HFF-Myc (cell line): Measurements from ENCODE around the gene VIL1.

ENCODE experiments used
- DNase-seq: peaks from one replicate; pipeline ENCODE4 v3.0.0-alpha.2; 2011; ENCODE audit warnings: low read depth; ENCODE audit errors: extremely low read depth
- H3K4me3 ChIP-seq: replicated peaks from 2 replicates; pipeline ENCODE4 v1.5.1; 2011; ENCODE audit warnings: low read depth, mild to moderate bottlenecking, control low read depth, low read length
- TF ChIP-seq, protein P1 (sequence below): IDR thresholded peaks from 2 replicates; pipeline ENCODE4 v1.5.1; 2012; ENCODE audit warnings: mild to moderate bottlenecking, low read depth, low read length, control low read depth; ENCODE audit errors: missing control alignments

VIL1 gene

DNA sequence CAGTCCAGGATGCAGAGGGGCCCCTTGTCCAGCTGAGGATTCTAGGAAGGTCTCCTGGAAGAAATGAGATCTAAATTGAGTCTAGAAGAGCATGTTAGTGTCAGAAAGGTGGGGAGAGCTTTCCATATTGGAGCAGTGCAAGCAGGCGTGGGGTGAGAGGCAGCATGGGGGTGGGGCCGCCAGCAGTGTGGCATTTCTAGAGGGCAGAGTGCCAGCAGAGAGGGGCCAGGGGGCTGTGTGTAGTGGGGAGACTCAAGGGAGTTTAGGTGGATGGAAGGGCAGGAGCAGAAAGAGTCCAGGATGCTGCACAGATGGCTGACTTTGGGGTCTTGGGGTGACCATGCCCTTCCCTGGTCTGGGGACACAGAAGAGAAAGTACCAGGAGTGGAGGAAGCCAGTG, 2.1 kb downstream of the VIL1 start:
- no peak for DNase-seq
- TF ChIP-seq, protein P1, sequence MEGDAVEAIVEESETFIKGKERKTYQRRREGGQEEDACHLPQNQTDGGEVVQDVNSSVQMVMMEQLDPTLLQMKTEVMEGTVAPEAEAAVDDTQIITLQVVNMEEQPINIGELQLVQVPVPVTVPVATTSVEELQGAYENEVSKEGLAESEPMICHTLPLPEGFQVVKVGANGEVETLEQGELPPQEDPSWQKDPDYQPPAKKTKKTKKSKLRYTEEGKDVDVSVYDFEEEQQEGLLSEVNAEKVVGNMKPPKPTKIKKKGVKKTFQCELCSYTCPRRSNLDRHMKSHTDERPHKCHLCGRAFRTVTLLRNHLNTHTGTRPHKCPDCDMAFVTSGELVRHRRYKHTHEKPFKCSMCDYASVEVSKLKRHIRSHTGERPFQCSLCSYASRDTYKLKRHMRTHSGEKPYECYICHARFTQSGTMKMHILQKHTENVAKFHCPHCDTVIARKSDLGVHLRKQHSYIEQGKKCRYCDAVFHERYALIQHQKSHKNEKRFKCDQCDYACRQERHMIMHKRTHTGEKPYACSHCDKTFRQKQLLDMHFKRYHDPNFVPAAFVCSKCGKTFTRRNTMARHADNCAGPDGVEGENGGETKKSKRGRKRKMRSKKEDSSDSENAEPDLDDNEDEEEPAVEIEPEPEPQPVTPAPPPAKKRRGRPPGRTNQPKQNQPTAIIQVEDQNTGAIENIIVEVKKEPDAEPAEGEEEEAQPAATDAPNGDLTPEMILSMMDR, result no peak
- H3K4me3 ChIP-seq, result no peak overlapping the region

DNA sequence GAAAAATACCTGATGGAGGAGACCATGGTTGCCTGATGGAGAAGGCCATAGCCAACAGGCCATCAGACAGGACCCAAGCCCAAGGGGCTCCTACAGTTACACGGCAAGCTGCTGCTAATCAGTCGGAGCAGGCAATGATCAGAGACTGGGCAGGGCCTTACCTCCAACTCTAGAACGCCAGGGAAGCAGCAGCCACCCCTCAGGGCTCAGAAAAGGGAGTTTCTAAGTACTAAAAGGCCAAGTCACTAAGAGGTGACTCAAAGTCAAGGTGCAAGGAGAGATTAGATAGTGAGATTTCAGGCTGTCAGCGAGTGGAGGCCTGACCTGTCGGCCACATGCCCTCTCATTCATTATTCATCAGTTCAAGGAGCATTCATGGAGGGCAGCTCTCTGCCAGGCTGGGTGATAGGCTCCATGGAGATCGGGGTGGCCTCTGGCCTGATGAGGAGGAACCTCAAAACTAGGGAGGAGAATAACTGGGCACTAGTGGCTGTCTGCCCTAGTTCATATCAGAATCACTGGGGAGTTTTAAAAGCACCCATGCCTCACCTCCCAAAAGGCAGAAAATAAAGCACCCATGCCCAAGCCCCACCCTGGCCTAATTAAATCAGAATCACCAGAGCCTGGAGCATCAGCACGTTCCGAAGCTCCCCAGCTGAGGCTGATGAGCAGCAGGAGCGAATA, 3.6 kb downstream of the VIL1 start:
- H3K4me3 ChIP-seq, result no peak overlapping the region
- no peak for DNase-seq
- TF ChIP-seq, protein P1, result no peak

DNA sequence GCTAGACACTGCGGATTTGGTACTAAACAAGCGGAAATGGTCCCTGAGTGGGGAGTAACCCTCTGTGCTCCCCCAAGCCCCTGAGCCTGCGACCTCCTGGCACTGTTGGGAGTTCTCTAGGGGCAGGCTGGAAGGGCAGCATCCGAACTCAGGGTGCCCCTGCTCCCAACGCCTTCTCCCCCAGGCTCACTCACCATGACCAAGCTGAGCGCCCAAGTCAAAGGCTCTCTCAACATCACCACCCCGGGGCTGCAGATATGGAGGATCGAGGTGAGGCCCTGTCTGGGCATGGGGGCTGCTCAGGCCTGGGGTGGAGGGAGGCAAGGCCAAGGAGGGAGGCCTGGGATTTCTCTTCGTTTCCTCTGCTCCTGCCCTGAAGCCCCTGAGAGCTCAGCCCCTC, 4.7 kb downstream of the VIL1 start:
- DNase-seq, result no peak
- TF ChIP-seq, protein P1, result no peak
- H3K4me3 ChIP-seq, result no peak overlapping the region

GRCh38 chr2:218425531-218425930, 6.6 kb downstream of the VIL1 start:
- TF ChIP-seq, protein P1, result no peak
- no peak for DNase-seq
- no peak overlapping the region for H3K4me3 ChIP-seq

DNA sequence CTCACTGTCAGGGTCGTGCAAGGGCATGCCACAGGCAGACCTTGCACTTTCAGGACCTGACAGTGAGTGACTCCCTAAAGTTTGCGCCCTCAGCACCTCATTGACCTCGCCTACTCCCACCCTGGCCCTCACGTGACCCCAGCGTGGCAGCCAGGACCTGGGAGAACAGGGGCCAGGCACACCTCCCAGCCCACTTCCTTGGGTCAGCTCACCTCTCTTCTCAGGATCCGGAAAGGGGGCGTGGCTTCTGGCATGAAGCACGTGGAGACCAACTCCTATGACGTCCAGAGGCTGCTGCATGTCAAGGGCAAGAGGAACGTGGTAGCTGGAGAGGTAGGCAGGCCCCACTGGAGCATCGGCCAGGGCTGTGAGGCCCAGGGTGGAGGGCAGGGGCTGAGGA, 8.8 kb downstream of the VIL1 start:
- TF ChIP-seq, protein P1, result no peak
- no peak for DNase-seq
- H3K4me3 ChIP-seq, result no peak overlapping the region

DNA sequence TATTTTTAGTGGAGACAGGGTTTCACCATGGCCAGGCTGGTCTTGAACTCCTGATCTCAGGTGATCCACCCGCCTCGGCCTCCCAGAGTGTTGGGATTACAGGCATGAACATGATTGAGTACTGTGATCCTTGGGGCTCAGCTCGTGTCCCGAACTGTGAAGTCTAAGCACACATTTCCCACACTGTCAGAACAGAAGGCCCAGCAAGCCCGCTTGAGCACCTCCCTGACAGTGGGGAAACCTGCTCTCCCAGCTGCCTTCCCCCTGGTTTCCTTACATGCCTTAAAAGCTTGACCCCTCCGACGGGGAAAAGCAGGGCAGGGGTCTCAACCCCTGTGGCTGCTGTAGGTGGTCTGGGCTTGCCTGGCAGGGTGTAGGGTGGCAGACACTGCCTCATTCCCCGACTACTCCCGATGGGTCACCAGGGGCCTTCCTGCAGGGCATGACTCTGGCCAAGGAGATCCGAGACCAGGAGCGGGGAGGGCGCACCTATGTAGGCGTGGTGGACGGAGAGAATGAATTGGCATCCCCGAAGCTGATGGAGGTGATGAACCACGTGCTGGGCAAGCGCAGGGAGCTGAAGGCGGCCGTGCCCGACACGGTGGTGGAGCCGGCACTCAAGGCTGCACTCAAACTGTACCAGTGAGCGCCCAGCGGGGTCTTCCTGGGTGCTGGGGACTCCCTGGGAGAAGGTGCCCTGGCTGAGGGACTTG, 10.1 kb downstream of the VIL1 start:
- H3K4me3 ChIP-seq, result no peak overlapping the region
- no peak for DNase-seq
- TF ChIP-seq, protein P1, result no peak
